Measurements from ENCODE around the gene HEATR5A.

HEATR5A gene

DNA sequence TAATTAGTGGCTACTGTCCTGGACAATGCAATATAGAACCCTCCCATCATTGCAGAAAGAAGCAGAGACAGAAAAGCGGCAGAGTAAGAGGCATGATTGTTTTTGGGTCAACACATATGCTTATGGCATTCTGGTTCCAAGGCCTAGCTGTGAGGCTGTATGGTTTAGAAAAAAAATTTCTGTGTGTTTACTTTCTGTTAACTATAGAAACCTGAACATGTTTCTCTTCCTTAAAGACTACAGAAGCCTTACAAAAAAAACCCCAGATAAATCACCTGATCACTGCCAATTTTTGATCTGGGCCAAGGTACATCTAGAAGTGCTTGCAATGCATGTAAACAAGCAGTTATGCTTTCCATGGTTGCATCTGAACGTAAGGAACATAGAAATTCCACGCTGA is 112.7 kb downstream of the HEATR5A start:
- H3K4me1 ChIP-seq (ENCODE audit: insufficient read depth, low read length, severe bottlenecking) = no peaks in the 10 kb centered on the region
- H3K9ac ChIP-seq (ENCODE audit: low read length) = no peak overlapping the region
- no peaks in the 10 kb centered on the region for H3K9me3 ChIP-seq (ENCODE audit: low read length)
- H3F3A ChIP-seq (ENCODE audit: insufficient read depth, low read length) = no peaks in the 10 kb centered on the region
- TF ChIP-seq EZH2 (IDR thresholded peaks at IDR 0.05; ENCODE audit: borderline replicate concordance, low read length) = no peak
- TF ChIP-seq, protein P1, sequence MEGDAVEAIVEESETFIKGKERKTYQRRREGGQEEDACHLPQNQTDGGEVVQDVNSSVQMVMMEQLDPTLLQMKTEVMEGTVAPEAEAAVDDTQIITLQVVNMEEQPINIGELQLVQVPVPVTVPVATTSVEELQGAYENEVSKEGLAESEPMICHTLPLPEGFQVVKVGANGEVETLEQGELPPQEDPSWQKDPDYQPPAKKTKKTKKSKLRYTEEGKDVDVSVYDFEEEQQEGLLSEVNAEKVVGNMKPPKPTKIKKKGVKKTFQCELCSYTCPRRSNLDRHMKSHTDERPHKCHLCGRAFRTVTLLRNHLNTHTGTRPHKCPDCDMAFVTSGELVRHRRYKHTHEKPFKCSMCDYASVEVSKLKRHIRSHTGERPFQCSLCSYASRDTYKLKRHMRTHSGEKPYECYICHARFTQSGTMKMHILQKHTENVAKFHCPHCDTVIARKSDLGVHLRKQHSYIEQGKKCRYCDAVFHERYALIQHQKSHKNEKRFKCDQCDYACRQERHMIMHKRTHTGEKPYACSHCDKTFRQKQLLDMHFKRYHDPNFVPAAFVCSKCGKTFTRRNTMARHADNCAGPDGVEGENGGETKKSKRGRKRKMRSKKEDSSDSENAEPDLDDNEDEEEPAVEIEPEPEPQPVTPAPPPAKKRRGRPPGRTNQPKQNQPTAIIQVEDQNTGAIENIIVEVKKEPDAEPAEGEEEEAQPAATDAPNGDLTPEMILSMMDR (IDR thresholded peaks at IDR 0.05; ENCODE audit: low read length) = no peak
- H3K27ac ChIP-seq (ENCODE audit: low read depth, low read length, poor library complexity, severe bottlenecking) = no peak overlapping the region
- no peak overlapping the region for H2AFZ ChIP-seq (ENCODE audit: low read length)
- H3K4me3 ChIP-seq (ENCODE audit: low read depth, low read length, poor library complexity, severe bottlenecking) = no peak overlapping the region
- peaks cover 16% of the 10 kb centered on the region for H3K36me3 ChIP-seq (ENCODE audit: insufficient read depth, low read length)
- H3K4me2 ChIP-seq (ENCODE audit: low read length) = no peak overlapping the region
- no peaks in the 10 kb centered on the region for H3K27me3 ChIP-seq (ENCODE audit: insufficient read depth, low read length)
- no peaks in the 10 kb centered on the region for H3K79me2 ChIP-seq (ENCODE audit: insufficient read depth, low read length)
- no peaks in the 10 kb centered on the region for H4K20me1 ChIP-seq (ENCODE audit: insufficient read depth, low read length)
- H3K9me2 ChIP-seq (ENCODE audit: low read depth, low read length) = no peaks in the 10 kb centered on the region

DNA sequence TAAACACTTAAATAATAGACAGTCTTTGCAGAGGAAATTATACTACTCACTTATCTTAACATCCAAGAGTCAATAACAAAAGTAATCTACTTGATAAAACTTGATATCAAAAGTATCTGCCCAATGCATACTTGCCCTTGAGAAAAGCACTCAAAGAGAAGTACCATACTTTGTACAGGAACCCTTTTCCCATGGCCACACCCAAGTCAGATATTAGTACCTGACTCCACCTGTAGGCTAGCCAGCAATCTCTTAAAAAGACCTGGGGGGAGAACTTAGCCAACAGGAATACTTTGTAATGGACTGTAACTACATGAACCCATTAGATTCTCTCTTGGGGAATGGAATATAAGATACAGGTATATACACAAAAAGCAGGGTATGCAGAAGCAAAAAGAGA is 113.2 kb downstream of the HEATR5A start:
- no peaks in the 10 kb centered on the region for H4K20me1 ChIP-seq (ENCODE audit: insufficient read depth, low read length)
- peaks cover 14% of the 10 kb centered on the region for H3K36me3 ChIP-seq (ENCODE audit: insufficient read depth, low read length)
- H3K4me3 ChIP-seq (ENCODE audit: low read depth, low read length, poor library complexity, severe bottlenecking) = no peak overlapping the region
- no peaks in the 10 kb centered on the region for H3K79me2 ChIP-seq (ENCODE audit: insufficient read depth, low read length)
- TF ChIP-seq EZH2 (IDR thresholded peaks at IDR 0.05; ENCODE audit: borderline replicate concordance, low read length) = no peak
- TF ChIP-seq, protein P1 (IDR thresholded peaks at IDR 0.05; ENCODE audit: low read length) = no peak
- no peak overlapping the region for H3K9ac ChIP-seq (ENCODE audit: low read length)
- H3K9me2 ChIP-seq (ENCODE audit: low read depth, low read length) = no peaks in the 10 kb centered on the region
- no peak overlapping the region for H3K27ac ChIP-seq (ENCODE audit: low read depth, low read length, poor library complexity, severe bottlenecking)
- H3K4me2 ChIP-seq (ENCODE audit: low read length) = no peak overlapping the region
- no peaks in the 10 kb centered on the region for H3K9me3 ChIP-seq (ENCODE audit: low read length)
- no peaks in the 10 kb centered on the region for H3K27me3 ChIP-seq (ENCODE audit: insufficient read depth, low read length)
- no peaks in the 10 kb centered on the region for H3K4me1 ChIP-seq (ENCODE audit: insufficient read depth, low read length, severe bottlenecking)
- H3F3A ChIP-seq (ENCODE audit: insufficient read depth, low read length) = no peaks in the 10 kb centered on the region
- H2AFZ ChIP-seq (ENCODE audit: low read length) = no peak overlapping the region

DNA sequence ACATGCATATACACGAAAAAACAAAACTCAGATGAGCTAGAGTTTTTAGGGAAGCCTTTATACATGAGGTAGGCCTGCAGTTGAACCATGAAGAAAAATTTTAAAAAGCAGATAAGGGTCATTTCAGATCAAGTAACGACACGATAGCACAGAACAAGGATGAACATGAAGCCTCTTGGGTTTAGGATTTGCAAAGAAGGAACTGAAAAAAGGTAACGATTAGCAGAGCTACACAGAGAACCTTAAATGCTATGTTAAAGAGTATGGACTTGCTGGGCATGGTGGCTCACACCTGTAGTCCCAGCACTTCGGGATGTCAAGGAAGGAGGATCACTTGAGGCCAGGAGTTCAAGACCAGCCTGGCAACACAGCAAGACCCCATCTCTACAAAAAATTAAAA is 116.7 kb downstream of the HEATR5A start:
- Histone ChIP-seq H3K9me3 (ENCODE audit: low read length) (no peaks in the 10 kb centered on the region), H3K4me2 (ENCODE audit: low read length) (no peak overlapping the region), H3K9me2 (ENCODE audit: low read depth, low read length) (no peaks in the 10 kb centered on the region), H3F3A (ENCODE audit: insufficient read depth, low read length) (no peaks in the 10 kb centered on the region), H3K4me1 (ENCODE audit: insufficient read depth, low read length, severe bottlenecking) (no peaks in the 10 kb centered on the region), H3K9ac (ENCODE audit: low read length) (no peak overlapping the region), H2AFZ (ENCODE audit: low read length) (no peak overlapping the region), H3K36me3 (ENCODE audit: insufficient read depth, low read length) (peaks cover 12% of the 10 kb centered on the region; the same call in 1 of the 2 replicates), H3K79me2 (ENCODE audit: insufficient read depth, low read length) (no peaks in the 10 kb centered on the region), H4K20me1 (ENCODE audit: insufficient read depth, low read length) (no peaks in the 10 kb centered on the region), H3K27me3 (ENCODE audit: insufficient read depth, low read length) (no peaks in the 10 kb centered on the region), H3K27ac (ENCODE audit: low read depth, low read length, poor library complexity, severe bottlenecking) (no peak overlapping the region), H3K4me3 (ENCODE audit: low read depth, low read length, poor library complexity, severe bottlenecking) (no peak overlapping the region)
- TF ChIP-seq EZH2 (IDR thresholded peaks at IDR 0.05; ENCODE audit: borderline replicate concordance, low read length) = no peak
- TF ChIP-seq, protein P1 (IDR thresholded peaks at IDR 0.05; ENCODE audit: low read length) = no peak
